HEK293T (cell line): ENCODE results near the gene MYADML2.

Experiments
- BHLHE40 ChIP-seq: fragments of 450-650 bp; IDR thresholded peaks from 2 replicates; pipeline ENCODE4 v1.6.1; 2016; ENCODE audit warnings: mild to moderate bottlenecking, moderate library complexity, borderline replicate concordance
- CTBP1 ChIP-seq: fragments of 450-650 bp; IDR thresholded peaks from 2 replicates; pipeline ENCODE4 v1.6.1; 2016; ENCODE audit warnings: borderline replicate concordance
- ELF4 ChIP-seq: fragments of 450-650 bp; IDR thresholded peaks from 2 replicates; pipeline ENCODE4 v1.6.1; 2017; ENCODE audit warnings: antibody characterized with exemption
- FOXK2 ChIP-seq: fragments of 450-650 bp; IDR thresholded peaks from 2 replicates; pipeline ENCODE4 v1.6.1; 2016; ENCODE audit warnings: mild to moderate bottlenecking
- FOXM1 ChIP-seq: fragments of 450-650 bp; IDR thresholded peaks from 2 replicates; pipeline ENCODE4 v1.6.1; 2017; ENCODE audit warnings: mild to moderate bottlenecking, borderline replicate concordance
- HDGF ChIP-seq: fragments of 450-650 bp; IDR thresholded peaks from 2 replicates; pipeline ENCODE4 v1.6.1; 2017; ENCODE audit warnings: antibody characterized with exemption, borderline replicate concordance
- L3MBTL2 ChIP-seq: fragments of 450-650 bp; conservative IDR thresholded peaks from 2 replicates; pipeline ENCODE4 v1.6.1; 2016; ENCODE audit warnings: mild to moderate bottlenecking
- LEF1 ChIP-seq: fragments of 450-650 bp; IDR thresholded peaks from 2 replicates; pipeline ENCODE4 v1.6.1; 2017; ENCODE audit warnings: mild to moderate bottlenecking, borderline replicate concordance
- SP1 ChIP-seq: fragments of 450-650 bp; IDR thresholded peaks from 2 replicates; pipeline ENCODE4 v1.6.1; 2017
- SUZ12 ChIP-seq: fragments of 450-650 bp; IDR thresholded peaks from 2 replicates; pipeline ENCODE4 v1.6.1; 2016; ENCODE audit warnings: mild to moderate bottlenecking
- TARDBP ChIP-seq: fragments of 450-650 bp; IDR thresholded peaks from 2 replicates; pipeline ENCODE4 v1.6.1; 2016
- ZNF384 ChIP-seq: fragments of 450-650 bp; IDR thresholded peaks from 2 replicates; pipeline ENCODE4 v1.6.1; 2016
- TF ChIP-seq, protein P1 (sequence below): fragments of 450-650 bp; IDR thresholded peaks from 2 replicates; pipeline ENCODE4 v1.6.1; 2016

DNA sequence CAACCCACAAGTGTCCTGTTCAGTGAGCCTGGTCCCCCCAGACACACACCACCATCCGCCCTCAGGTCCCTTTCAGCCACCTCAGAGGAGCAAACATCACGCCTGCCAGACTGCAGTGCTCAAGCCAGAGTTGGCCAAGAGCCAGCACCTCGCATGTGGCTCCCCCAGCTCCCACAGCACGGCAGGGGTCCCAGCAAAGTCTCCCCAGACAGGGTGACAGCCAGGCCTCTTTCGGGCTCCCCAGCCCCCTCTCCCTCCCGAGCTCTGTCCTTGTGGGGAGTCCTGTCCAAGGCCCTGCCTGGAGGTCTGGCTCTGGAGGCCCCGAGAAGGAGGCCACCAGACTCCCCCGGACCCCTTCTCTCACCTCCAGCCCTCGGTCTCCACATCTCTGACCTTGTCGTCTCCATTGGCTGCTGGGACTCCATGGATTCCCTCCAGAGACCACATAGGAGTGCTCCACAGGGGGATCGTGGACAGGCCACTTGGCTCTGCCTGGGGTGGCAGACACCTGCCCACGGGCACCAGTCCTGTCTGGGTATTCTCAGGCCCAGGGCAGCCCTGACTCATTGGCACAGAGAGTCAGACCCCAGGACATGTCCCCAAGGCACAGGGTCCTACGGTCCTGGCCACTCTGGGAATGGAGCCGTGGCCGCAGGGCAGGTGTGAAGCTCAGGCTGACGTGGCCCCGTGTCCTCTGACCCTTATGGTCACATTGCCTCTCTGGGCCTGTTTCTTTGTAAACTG lies 1.8 kb upstream of the MYADML2 start:
- TF ChIP-seq ELF4 (no peak), L3MBTL2 (no peak), BHLHE40 (no peak), ZNF384 (no peak), FOXM1 (no peak), HDGF (no peak), LEF1 (no peak), SUZ12 (no peak), FOXK2 (no peak), TARDBP (no peak), CTBP1 (no peak), SP1 (no peak)
- TF ChIP-seq, protein P1, sequence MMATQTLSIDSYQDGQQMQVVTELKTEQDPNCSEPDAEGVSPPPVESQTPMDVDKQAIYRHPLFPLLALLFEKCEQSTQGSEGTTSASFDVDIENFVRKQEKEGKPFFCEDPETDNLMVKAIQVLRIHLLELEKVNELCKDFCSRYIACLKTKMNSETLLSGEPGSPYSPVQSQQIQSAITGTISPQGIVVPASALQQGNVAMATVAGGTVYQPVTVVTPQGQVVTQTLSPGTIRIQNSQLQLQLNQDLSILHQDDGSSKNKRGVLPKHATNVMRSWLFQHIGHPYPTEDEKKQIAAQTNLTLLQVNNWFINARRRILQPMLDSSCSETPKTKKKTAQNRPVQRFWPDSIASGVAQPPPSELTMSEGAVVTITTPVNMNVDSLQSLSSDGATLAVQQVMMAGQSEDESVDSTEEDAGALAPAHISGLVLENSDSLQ: no peak
